Thyroid gland (tissue), 4 donors: ENCODE results near the gene REST.

ENCODE experiments used
- POLR2A ChIP-seq, 2 donors: fragments of 450-650 bp; IDR thresholded peaks; one replicate each; pipeline ENCODE4 v1.6.1; 2017; ENCODE audit warnings: antibody characterized with exemption in 2 of 2, mild to moderate bottlenecking in 2 of 2, moderate library complexity in 1 of 2
- TF ChIP-seq, protein P1 (sequence below), 6 experiments: fragments of 200-600 bp in 3 of 6; fragments of 450-650 bp in 3 of 6; sonication (generic) in 3 of 6; IDR thresholded peaks; one replicate each; pipeline ENCODE4 v1.5.1; 2016 to 2019; ENCODE audit warnings: antibody characterized with exemption in 6 of 6, mild to moderate bottlenecking in 2 of 6, inconsistent platforms in 1 of 6, moderate library complexity in 1 of 6

DNA sequence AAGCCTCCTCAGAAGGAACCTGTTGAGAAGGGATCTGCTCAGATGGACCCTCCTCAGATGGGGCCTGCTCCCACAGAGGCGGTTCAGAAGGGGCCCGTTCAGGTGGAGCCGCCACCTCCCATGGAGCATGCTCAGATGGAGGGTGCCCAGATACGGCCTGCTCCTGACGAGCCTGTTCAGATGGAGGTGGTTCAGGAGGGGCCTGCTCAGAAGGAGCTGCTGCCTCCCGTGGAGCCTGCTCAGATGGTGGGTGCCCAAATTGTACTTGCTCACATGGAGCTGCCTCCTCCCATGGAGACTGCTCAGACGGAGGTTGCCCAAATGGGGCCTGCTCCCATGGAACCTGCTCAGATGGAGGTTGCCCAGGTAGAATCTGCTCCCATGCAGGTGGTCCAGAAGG lies 22.9 kb downstream of the REST start:
- TF ChIP-seq, protein P1, sequence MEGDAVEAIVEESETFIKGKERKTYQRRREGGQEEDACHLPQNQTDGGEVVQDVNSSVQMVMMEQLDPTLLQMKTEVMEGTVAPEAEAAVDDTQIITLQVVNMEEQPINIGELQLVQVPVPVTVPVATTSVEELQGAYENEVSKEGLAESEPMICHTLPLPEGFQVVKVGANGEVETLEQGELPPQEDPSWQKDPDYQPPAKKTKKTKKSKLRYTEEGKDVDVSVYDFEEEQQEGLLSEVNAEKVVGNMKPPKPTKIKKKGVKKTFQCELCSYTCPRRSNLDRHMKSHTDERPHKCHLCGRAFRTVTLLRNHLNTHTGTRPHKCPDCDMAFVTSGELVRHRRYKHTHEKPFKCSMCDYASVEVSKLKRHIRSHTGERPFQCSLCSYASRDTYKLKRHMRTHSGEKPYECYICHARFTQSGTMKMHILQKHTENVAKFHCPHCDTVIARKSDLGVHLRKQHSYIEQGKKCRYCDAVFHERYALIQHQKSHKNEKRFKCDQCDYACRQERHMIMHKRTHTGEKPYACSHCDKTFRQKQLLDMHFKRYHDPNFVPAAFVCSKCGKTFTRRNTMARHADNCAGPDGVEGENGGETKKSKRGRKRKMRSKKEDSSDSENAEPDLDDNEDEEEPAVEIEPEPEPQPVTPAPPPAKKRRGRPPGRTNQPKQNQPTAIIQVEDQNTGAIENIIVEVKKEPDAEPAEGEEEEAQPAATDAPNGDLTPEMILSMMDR (IDR thresholded peaks at IDR 0.05) = no peak
- no peak for TF ChIP-seq POLR2A (IDR thresholded peaks at IDR 0.05)
